ENCODE results near the gene CASK.
"Not testable (repeated sequence)": the region's sequence is repeated elsewhere in the genome, so short reads cannot be mapped to it uniquely, and the experiment has no call there.

The CASK gene

GRCh38 chrX:41684138-41684537, 239.2 kb downstream of the CASK start:
- no peak for DNase-seq

- DNase-seq: peak; percentile 58
These were observed 245.9 kb downstream of the CASK start for GRCh38 chrX:41677183-41678060.

- DNase-seq: not testable (repeated sequence)
These were observed 247.0 kb downstream of the CASK start for GRCh38 chrX:41676361-41676760.

GRCh38 chrX:41672643-41673042, 250.7 kb downstream of the CASK start:
- DNase-seq: no peak

GRCh38 chrX:41671082-41671481, 252.3 kb downstream of the CASK start:
- DNase-seq: no peak

GRCh38 chrX:41670112-41670511, 253.2 kb downstream of the CASK start:
- DNase-seq: no peak

GRCh38 chrX:41667631-41668030, 255.7 kb downstream of the CASK start:
- DNase-seq: no peak

GRCh38 chrX:41666251-41666650, 257.1 kb downstream of the CASK start:
- peak; percentile 19 for DNase-seq

- DNase-seq: no peak
These were observed 257.7 kb downstream of the CASK start for GRCh38 chrX:41665686-41666085.

GRCh38 chrX:41664908-41665307, 258.4 kb downstream of the CASK start:
- peak; percentile 10 for DNase-seq

GRCh38 chrX:41664375-41664901, 258.9 kb downstream of the CASK start:
- no peak for DNase-seq

- DNase-seq: peak; percentile 15
These were observed 261.8 kb downstream of the CASK start for GRCh38 chrX:41661366-41662095.

- DNase-seq: no peak
These were observed 267.7 kb downstream of the CASK start for GRCh38 chrX:41655631-41656030.

- no peak for DNase-seq
These were observed 268.3 kb downstream of the CASK start for GRCh38 chrX:41655101-41655500.

- DNase-seq: no peak
These were observed 270.2 kb downstream of the CASK start for GRCh38 chrX:41653125-41653524.

- not testable (repeated sequence) for DNase-seq
These were observed 277.2 kb downstream of the CASK start for GRCh38 chrX:41646201-41646600.

GRCh38 chrX:41634284-41634683, 289.1 kb downstream of the CASK start:
- peak; percentile 69 for DNase-seq

GRCh38 chrX:41630091-41630490, 293.3 kb downstream of the CASK start:
- peak; percentile 17 for DNase-seq

- no peak for DNase-seq
These were observed 293.8 kb downstream of the CASK start for GRCh38 chrX:41629539-41629938.

GRCh38 chrX:41621222-41621723, 302.1 kb downstream of the CASK start:
- no peak for DNase-seq

GRCh38 chrX:41619221-41619620, 304.1 kb downstream of the CASK start:
- DNase-seq: no peak

GRCh38 chrX:41616935-41617334, 306.4 kb downstream of the CASK start:
- DNase-seq: no peak

- no peak for DNase-seq
These were observed 307.1 kb downstream of the CASK start for GRCh38 chrX:41616255-41616654.

GRCh38 chrX:41608244-41608643, 315.1 kb downstream of the CASK start:
- no peak for DNase-seq
